HG03571 (cell line): ENCODE results near the gene RUSF1.
"Not testable (repeated sequence)": the region's sequence is repeated elsewhere in the genome, so short reads cannot be mapped to it uniquely, and the experiment has no call there.

ENCODE experiments used
- ATAC-seq: cut with Tn5 transposase; IDR thresholded peaks from one replicate; pipeline ENCODE4 v1.9.1; 2021; ENCODE audit not compliant: unreplicated experiment

RUSF1 gene

GRCh38 chr16:31455601-31456314 is 52.4 kb downstream of the RUSF1 start:
- ATAC-seq = no peak

GRCh38 chr16:31453255-31454204 is 54.7 kb downstream of the RUSF1 start:
- no peak for ATAC-seq

- no peak for ATAC-seq
Measured at GRCh38 chr16:31452631-31453106, 55.5 kb downstream of the RUSF1 start.

- no peak for ATAC-seq
Measured at GRCh38 chr16:31451681-31452351, 56.4 kb downstream of the RUSF1 start.

- ATAC-seq = no peak
Measured at GRCh38 chr16:31451201-31451600, 57.0 kb downstream of the RUSF1 start.

GRCh38 chr16:31445931-31446330 is 62.3 kb downstream of the RUSF1 start:
- not testable (repeated sequence) for ATAC-seq

GRCh38 chr16:31441956-31442355 is 66.2 kb downstream of the RUSF1 start:
- no peak for ATAC-seq

- no peak for ATAC-seq
Measured at GRCh38 chr16:31440516-31441184, 67.5 kb downstream of the RUSF1 start.

- ATAC-seq = no peak
Measured at GRCh38 chr16:31439519-31439918, 68.7 kb downstream of the RUSF1 start.
